Activated T-helper 1 cell treated with anti-CD3 and anti-CD28 coated beads, Interleukin-2, amount 50 U/mL, for 16 hours (primary cell): ENCODE data around the gene DDX54.

ENCODE experiments used
- DNase-seq, 2 donors: peaks; one replicate each; pipeline ENCODE4 v3.0.0-alpha.2; 2020; ENCODE audit warnings: low read depth in 1 of 2, low spot score in 1 of 2

Gene DDX54

DNA sequence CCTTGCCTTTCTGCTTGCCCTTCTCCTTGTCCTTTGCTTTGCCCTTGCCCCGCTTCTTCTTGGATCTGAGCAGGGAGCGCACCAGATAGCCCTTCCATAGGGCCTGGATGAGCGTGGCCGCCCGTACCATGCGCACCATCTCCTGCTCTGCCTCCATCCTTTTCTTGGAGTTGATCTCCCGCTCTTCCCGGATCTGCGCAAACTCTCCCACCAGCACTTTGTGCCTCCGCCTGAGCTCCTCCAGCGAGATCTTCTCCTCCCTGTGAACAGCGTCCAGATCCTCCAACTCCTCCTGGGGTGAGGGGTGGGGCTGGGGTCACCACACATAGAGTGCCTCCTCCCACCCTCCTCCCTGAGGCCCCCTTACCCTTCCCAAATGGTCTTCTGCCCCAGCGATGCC lies 10.3 kb upstream of the DDX54 start:
- DNase-seq = no peak

GRCh38 chr12:113194971-113195391 lies 9.7 kb upstream of the DDX54 start:
- DNase-seq = no peak

DNA sequence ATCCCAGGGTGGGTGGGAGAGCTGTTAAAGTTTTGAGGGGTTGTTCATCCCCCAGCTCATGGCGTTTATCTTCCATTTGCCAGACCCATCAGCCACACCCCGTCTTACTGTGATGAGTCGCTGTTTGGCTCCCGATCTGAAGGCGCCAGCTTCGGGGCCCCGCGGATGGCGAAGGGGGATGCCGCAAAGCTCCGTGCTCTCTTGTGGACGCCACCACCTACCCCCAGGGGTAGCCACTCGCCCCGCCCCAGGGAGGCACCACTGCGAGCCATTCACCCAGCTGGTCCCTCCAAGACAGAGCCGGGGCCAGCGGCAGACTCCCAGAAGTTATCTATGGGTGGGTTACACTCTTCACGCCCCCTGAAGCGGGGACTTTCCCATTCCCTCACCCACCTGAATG lies 5.9 kb upstream of the DDX54 start:
- no peak for DNase-seq

- DNase-seq = no peak
These were observed 5.5 kb upstream of the DDX54 start for GRCh38 chr12:113190761-113191160.

DNA sequence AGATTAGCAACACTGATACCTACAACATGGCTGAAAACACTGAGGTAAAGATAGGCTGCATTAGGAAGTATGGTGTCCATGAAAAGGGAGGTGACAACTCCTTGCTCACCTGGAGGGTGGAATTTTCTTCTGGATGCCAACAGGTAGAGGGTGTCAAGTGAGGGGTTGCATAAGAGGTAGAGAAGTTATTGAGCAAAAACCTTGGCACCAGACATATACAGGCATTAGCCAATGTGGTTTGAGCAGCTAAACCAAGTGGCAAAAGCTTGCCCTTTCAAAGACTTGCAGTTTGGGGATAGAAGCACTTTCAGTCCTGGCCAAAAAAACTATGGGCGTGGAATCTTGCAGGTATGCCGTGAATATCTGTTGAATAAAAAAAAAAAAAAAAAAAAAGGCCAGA lies 4.1 kb upstream of the DDX54 start:
- no peak for DNase-seq

DNA sequence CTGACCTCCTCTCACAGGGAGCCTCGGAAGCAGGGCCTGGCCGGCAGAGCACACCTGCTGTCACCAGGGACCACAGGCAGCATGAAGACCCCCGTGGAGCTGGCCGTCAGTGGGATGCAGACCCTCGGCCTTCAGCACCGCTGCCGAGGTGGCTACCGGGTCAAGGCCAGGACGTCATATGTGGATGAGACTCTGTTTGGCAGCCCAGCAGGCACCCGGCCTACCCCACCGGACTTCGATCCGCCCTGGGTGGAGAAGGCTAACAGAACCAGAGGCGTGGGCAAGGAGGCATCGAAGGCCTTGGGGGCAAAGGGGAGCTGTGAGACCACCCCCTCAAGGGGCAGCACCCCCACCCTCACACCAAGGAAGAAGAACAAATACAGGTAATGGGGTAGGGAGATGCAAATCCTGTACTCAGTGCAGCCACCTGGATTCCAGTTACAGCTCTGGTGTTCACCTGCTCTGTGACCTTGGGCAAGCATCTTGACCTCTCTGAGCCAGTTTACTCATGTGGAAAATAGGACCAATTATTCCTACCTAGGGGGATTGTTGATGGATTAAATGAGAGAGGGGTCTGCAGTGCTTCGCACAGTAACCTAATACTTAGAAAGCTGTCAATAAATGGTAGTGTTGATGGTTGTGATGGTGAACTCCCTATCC lies 1.5 kb upstream of the DDX54 start:
- DNase-seq = no peak

- no peak for DNase-seq
These were observed 721 bp upstream of the DDX54 start for GRCh38 chr12:113186033-113186365.

- DNase-seq = peak; percentile 75
These were observed 438 bp downstream of the DDX54 start for GRCh38 chr12:113184900-113185179.

GRCh38 chr12:113184098-113184899 lies 979 bp downstream of the DDX54 start:
- DNase-seq = no peak

DNA sequence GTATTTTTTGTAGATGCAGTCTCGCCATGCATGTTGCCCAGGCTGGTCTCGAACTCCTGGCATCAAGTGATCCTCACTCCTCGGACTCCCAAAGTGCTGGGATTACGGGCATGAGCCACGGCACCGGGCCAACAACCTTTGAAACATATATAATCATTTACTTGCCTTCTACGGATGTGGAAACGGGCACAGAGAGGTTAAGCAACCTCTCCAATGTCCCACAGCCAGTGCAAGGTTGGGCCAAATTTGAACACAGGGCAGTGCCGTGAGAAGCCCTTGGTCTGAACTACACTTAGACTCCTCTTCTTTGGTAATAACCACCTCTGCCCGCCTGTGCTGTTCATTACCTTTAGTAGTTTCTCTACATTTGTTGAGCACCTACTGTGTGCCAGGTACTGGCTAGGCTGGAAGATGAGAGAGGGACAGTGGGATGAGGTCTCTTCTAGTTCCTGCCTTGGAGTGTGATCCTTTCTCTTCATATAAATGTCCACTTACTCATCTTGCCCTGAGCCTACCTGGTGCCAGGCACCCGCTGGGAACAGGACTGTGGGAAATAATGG lies 2.2 kb downstream of the DDX54 start:
- DNase-seq = no peak

DNA sequence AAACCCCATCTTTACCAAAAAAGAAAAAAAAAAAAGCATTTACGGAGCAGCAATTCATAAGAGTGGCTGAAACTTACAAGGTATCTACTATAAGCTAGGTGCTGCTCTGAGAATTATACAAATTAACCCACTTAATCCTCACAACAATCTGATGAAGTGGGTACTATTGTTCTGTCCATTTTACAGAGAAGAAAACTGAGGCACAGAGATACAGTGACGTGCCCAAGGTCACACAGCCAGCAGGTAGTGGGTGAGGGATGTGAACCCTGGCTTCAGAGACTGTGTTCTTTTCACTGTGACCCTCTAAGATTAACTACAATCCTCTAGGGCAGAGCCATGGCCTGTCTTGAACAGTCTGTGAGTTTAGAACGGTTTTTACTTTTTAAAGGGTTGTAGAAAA lies 3.3 kb downstream of the DDX54 start:
- DNase-seq = no peak

DNA sequence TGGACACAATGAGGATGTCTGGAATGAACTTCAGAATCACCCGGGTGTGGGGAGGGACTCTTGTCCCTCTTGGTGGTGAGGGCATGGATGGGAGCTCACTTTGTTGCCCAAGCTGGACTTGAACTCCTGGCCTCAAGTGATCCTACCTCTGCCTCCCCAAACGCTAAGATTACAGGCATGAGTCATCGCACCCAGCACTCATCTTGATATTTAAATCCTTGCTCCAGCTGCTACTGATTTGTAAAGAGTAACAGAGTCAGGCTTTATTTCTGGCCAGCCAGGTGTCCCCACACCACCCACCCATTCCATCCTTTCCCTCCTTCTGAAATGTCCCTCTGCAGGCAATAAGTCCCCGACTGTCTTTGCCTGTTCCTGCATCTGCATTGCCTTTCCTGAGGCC lies 4.9 kb downstream of the DDX54 start:
- DNase-seq = no peak

GRCh38 chr12:113179023-113179422 lies 6.3 kb downstream of the DDX54 start:
- DNase-seq = no peak

DNA sequence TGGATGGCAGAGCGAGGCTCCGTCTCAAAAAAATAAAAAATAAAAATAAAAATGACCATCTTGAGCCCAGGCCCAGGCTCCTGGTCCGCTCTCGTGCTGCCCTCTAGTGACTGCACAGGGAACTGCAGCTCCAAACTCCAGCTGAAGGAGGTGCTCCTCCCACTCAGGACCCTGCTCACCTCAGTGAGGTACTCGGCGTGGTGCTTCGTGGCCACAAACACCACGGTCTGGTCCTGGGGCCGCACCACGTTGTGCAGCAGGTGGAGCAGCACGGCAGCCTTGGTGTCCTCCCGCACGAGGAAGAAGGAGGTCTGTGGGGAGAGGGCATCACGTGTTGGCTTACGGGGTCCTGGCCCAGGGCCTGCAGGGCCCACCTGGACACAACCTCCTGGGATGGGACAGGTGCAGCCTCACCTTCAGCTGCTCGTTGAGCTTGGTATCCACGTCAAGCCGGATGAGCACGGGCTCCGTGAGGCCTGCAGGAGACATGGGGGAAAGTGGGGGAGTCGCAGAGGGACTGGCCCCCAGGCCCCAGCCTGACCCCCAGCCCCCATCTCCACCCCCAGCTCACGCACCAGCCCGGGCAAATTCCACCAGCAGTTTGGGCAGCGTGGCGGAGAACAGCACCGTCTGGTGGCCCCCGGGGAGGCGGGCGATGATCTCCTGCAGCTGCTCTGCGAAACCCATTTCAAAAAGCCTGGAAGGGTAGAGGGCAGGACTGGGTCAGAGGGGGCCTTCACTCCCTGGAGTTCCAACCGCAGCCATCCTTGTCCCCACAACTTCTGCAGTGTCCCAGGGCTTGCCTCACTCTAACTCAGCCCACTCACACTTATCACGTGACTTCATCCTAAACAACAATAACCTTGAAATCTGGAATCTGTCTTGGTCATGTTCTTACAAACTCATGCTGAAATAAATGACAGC lies 10.6 kb downstream of the DDX54 start:
- DNase-seq = peak; percentile 64 to 71

GRCh38 chr12:113173081-113173698 lies 12.1 kb downstream of the DDX54 start:
- DNase-seq = no peak

- DNase-seq = no peak
These were observed 13.1 kb downstream of the DDX54 start for GRCh38 chr12:113172185-113172584.

GRCh38 chr12:113171543-113171942 lies 13.7 kb downstream of the DDX54 start:
- no peak for DNase-seq

- DNase-seq = no peak
These were observed 14.4 kb downstream of the DDX54 start for GRCh38 chr12:113170926-113171325.

DNA sequence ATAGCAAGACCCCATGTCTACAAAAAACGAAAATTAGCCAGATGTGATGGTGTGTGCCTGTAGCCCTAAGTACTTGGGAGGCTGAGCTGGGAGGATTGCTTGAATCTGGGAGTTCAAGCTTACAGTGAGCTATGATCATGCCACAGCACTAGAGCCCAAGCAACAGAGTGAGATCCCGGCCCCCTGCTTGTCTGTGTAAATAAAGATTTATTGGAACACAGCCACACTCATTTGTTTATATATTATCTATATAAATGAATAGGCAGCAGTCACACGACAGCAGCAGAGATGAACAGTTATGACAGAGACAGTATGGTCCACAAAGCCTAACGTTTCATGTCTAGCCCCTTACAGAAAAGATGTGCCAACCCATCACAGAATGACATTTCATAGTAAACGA lies 14.8 kb downstream of the DDX54 start:
- DNase-seq = no peak

GRCh38 chr12:113169697-113170096 lies 15.6 kb downstream of the DDX54 start:
- DNase-seq = no peak

DNA sequence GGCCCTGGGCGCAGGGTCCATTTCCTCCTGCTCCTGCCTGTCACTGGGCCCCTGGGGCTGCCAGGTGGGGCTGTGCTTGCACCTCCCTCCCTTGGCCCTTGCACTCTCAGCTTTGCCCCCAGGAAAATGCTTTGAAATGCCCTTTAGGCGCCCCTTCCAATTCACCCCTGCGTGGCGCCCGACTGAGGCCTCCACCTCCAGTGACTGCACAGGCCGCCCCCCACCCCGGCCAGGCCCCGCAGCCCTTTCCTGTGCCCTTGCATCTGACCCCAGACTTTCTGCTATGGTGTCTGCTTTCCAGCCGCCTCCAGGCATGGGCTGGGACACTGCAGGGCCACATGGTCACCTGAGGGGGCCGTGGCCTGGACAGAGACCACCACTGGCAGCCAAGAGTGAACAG lies 17.4 kb downstream of the DDX54 start:
- DNase-seq = no peak
